ENCODE results near the gene ZACN. TPM values are rescaled to one million over a fixed set of nuclear protein-coding genes. Genes with fewer than 3 reads are reported as not detected.

ZACN gene
- polyA plus RNA-seq, 1 experiment, result 0.05 TPM

GRCh38 chr17:76094046-76094445, 15.1 kb downstream of the ZACN start:
- no peak for TF ChIP-seq CTCF (IDR thresholded peaks at IDR 0.05; ENCODE audit: insufficient read depth, low read depth, low read length)
- Histone ChIP-seq H3K36me3 (ENCODE audit: control insufficient read depth, insufficient read depth, low read length) (peaks cover 42% of the 10 kb centered on the region), H3K27me3 (ENCODE audit: control insufficient read depth, insufficient read depth, low read length) (no peaks in the 10 kb centered on the region), H3K4me3 (ENCODE audit: low read depth, low read length) (no peak overlapping the region)
- ChIA-PET CTCF (interaction anchor here (1.1 kb wide), 1 partner anchor 9 kb away, joined by 4 read pairs; the partner anchor contains the start of gene EXOC7), POLR2A (no interaction called here)
- DNase-seq (ENCODE audit: low read depth), result no peak

GRCh38 chr17:76095943-76096342, 17.0 kb downstream of the ZACN start:
- no peak for TF ChIP-seq CTCF (IDR thresholded peaks at IDR 0.05; ENCODE audit: insufficient read depth, low read depth, low read length)
- CTCF ChIA-PET, result interaction anchor here (1.0 to 1.4 kb wide), 2 partner anchors 10 to 82 kb away, joined by 4 read pairs; no protein-coding TSS in a partner anchor
- H3K4me3 ChIP-seq (ENCODE audit: low read depth, low read length), result no peak overlapping the region
- H3K36me3 ChIP-seq (ENCODE audit: control insufficient read depth, insufficient read depth, low read length), result peaks cover 36% of the 10 kb centered on the region
- H3K27me3 ChIP-seq (ENCODE audit: control insufficient read depth, insufficient read depth, low read length), result no peaks in the 10 kb centered on the region
- no peak for DNase-seq (ENCODE audit: low read depth)
- POLR2A ChIA-PET, result interaction anchor here (0.6 kb wide), 1 partner anchor 318 kb away, joined by 4 read pairs; no protein-coding TSS in a partner anchor

- Histone ChIP-seq H3K27me3 (ENCODE audit: control insufficient read depth, insufficient read depth, low read length) (no peaks in the 10 kb centered on the region), H3K4me3 (ENCODE audit: low read depth, low read length) (no peak overlapping the region), H3K36me3 (ENCODE audit: control insufficient read depth, insufficient read depth, low read length) (peaks cover 38% of the 10 kb centered on the region)
- DNase-seq (ENCODE audit: low read depth), result no peak
- POLR2A ChIA-PET, result no interaction called here
- no peak for TF ChIP-seq CTCF (IDR thresholded peaks at IDR 0.05; ENCODE audit: insufficient read depth, low read depth, low read length)
- CTCF ChIA-PET, result no interaction called here
These were observed 18.8 kb downstream of the ZACN start for GRCh38 chr17:76097716-76098295.

GRCh38 chr17:76102944-76103273, 23.9 kb downstream of the ZACN start:
- ChIA-PET POLR2A (interaction anchor here (0.6 kb wide), 1 partner anchor 295 kb away, joined by 3 read pairs; no protein-coding TSS in a partner anchor), CTCF (interaction anchor here (0.6 to 3.6 kb wide), 5 partner anchors 9 to 177 kb away, joined by 3 to 15 read pairs (median 3); partner anchors contain the start of gene ZACN)
- H3K36me3 ChIP-seq (ENCODE audit: control insufficient read depth, insufficient read depth, low read length), result peaks cover 14% of the 10 kb centered on the region
- DNase-seq (ENCODE audit: low read depth), result no peak
- no peaks in the 10 kb centered on the region for H3K27me3 ChIP-seq (ENCODE audit: control insufficient read depth, insufficient read depth, low read length)
- H3K4me3 ChIP-seq (ENCODE audit: low read depth, low read length), result peak overlapping the region; percentile 98
- no peak for TF ChIP-seq CTCF (IDR thresholded peaks at IDR 0.05; ENCODE audit: insufficient read depth, low read depth, low read length)

GRCh38 chr17:76103274-76104139, 24.5 kb downstream of the ZACN start, which contains the start of gene EXOC7:
TSS of gene EXOC7 (minus strand) at chr17:76103787. CDS start at chr17:76103692, 95 bp downstream.
- TF ChIP-seq CTCF (IDR thresholded peaks at IDR 0.05; ENCODE audit: insufficient read depth, low read depth, low read length), result peak; percentile 24; the same call in 1 of the 2 replicates
- ChIA-PET CTCF (interaction anchor here (0.6 to 3.6 kb wide), 12 partner anchors 10 to 200 kb away, joined by 3 to 15 read pairs (median 3); partner anchors contain the start of gene ZACN), POLR2A (no interaction called here)

More at GRCh38 chr17:76103274-76104139, 24.5 kb downstream of the ZACN start, which contains the start of gene EXOC7:
- Histone ChIP-seq H3K36me3 (ENCODE audit: control insufficient read depth, insufficient read depth, low read length) (peaks cover 13% of the 10 kb centered on the region), H3K27me3 (ENCODE audit: control insufficient read depth, insufficient read depth, low read length) (no peaks in the 10 kb centered on the region), H3K4me3 (ENCODE audit: low read depth, low read length) (peak within 1 kb of the TSS; percentile 98)
- DNase-seq (ENCODE audit: low read depth), result peak; percentile 39

Data from BJ (cell line).